Adrenal gland (tissue), 5 donors: Measurements from ENCODE around the gene MAP7D2.

Experiments used
- CTCF ChIP-seq, 6 experiments: fragments of 450-650 bp in 4 of 6; fragments of 200-600 bp in 2 of 6; sonication (generic) in 1 of 6; IDR thresholded peaks; 1 replicate in 5 of 6; 2 replicates in 1 of 6; pipeline versions ENCODE4 v1.5.1 to v1.8.0; 2016 to 2021; ENCODE audit warnings: antibody characterized with exemption in 6 of 6, mild to moderate bottlenecking in 2 of 6, moderate library complexity in 1 of 6
- POLR2A ChIP-seq, 2 donors: fragments of 450-650 bp; IDR thresholded peaks; one replicate each; pipeline ENCODE4 v1.6.1; 2017; ENCODE audit warnings: antibody characterized with exemption in 2 of 2, mild to moderate bottlenecking in 2 of 2, moderate library complexity in 1 of 2
- donor health status: DM: no; HTN: no; CAD: no.

DNA sequence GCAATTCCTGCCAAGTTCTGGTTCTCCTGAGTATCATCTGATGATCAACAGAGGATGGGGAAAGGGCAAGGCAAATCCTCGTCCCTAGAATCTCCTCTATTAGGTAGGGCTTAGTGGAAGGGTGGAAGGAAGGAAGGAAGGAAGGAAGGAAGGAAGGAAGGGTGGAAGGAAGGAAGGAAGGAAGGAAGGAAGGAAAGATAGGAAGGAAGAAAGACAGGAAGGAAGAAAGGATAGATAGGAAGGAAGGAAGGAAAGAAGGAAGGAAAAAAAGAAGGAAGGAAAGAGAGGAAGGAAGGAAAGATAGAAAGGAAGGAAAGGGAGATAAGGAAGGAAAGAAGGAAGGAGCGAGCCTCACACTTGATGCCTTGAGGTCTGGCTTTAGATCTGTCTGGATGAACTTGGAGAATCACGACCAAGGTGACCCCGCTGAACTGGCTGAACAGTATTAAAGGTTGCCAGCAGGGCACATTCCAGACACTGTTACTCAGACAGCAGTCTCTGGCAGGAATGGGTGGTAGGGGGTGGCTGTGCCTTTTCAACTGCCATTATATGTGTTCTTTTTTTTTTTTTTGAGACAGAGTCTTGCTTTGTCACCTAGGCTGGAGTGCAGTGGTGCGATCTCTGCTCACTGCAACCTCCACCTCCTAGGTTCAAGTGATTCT is 57.1 kb downstream of the MAP7D2 start:
- TF ChIP-seq CTCF (IDR thresholded peaks at IDR 0.05) (no peak), POLR2A (IDR thresholded peaks at IDR 0.05) (no peak)
